Measurements from ENCODE around the gene ULK2.

Gene ULK2

GRCh38 chr17:19760746-19761145, 107.0 kb downstream of the ULK2 start:
- TF ChIP-seq POLR2A (IDR thresholded peaks at IDR 0.05; ENCODE audit: low read depth, low read length) (no peak), TAF1 (IDR thresholded peaks at IDR 0.05; ENCODE audit: borderline replicate concordance, low read depth, low read length) (no peak), POLR2AphosphoS5 (IDR thresholded peaks at IDR 0.05; ENCODE audit: low read depth, low read length) (no peak)
- FAIRE-seq (no peak), DNase-seq (ENCODE audit: insufficient read length) (no peak)

- DNase-seq (ENCODE audit: insufficient read length) = no peak
- FAIRE-seq = no peak
- TF ChIP-seq POLR2A (IDR thresholded peaks at IDR 0.05; ENCODE audit: low read depth, low read length) (no peak), POLR2AphosphoS5 (IDR thresholded peaks at IDR 0.05; ENCODE audit: low read depth, low read length) (no peak), TAF1 (IDR thresholded peaks at IDR 0.05; ENCODE audit: borderline replicate concordance, low read depth, low read length) (no peak)
Observed at GRCh38 chr17:19759568-19760549, 107.9 kb downstream of the ULK2 start.

- FAIRE-seq (no peak), DNase-seq (ENCODE audit: insufficient read length) (no peak)
- no peak for TF ChIP-seq POLR2AphosphoS5 (IDR thresholded peaks at IDR 0.05; ENCODE audit: low read depth, low read length)
- no peak for TF ChIP-seq POLR2A (IDR thresholded peaks at IDR 0.05; ENCODE audit: low read depth, low read length)
- TF ChIP-seq TAF1 (IDR thresholded peaks at IDR 0.05; ENCODE audit: borderline replicate concordance, low read depth, low read length) = no peak
Observed at GRCh38 chr17:19757536-19758180, 110.1 kb downstream of the ULK2 start.

GRCh38 chr17:19756546-19756945, 111.2 kb downstream of the ULK2 start:
- DNase-seq (ENCODE audit: insufficient read length) (no peak), FAIRE-seq (no peak)
- TF ChIP-seq POLR2A (IDR thresholded peaks at IDR 0.05; ENCODE audit: low read depth, low read length) = no peak
- TF ChIP-seq TAF1 (IDR thresholded peaks at IDR 0.05; ENCODE audit: borderline replicate concordance, low read depth, low read length) = no peak
- no peak for TF ChIP-seq POLR2AphosphoS5 (IDR thresholded peaks at IDR 0.05; ENCODE audit: low read depth, low read length)

- no peak for TF ChIP-seq POLR2AphosphoS5 (IDR thresholded peaks at IDR 0.05; ENCODE audit: low read depth, low read length)
- TF ChIP-seq POLR2A (IDR thresholded peaks at IDR 0.05; ENCODE audit: low read depth, low read length) = no peak
- TF ChIP-seq TAF1 (IDR thresholded peaks at IDR 0.05; ENCODE audit: borderline replicate concordance, low read depth, low read length) = no peak
- peak; percentile 89 for FAIRE-seq
- DNase-seq (ENCODE audit: insufficient read length) = peak; percentile 53
Observed at GRCh38 chr17:19755821-19756510, 111.8 kb downstream of the ULK2 start.

- DNase-seq (ENCODE audit: insufficient read length) (no peak), FAIRE-seq (no peak)
- TF ChIP-seq POLR2A (IDR thresholded peaks at IDR 0.05; ENCODE audit: low read depth, low read length) = no peak
- no peak for TF ChIP-seq POLR2AphosphoS5 (IDR thresholded peaks at IDR 0.05; ENCODE audit: low read depth, low read length)
- no peak for TF ChIP-seq TAF1 (IDR thresholded peaks at IDR 0.05; ENCODE audit: borderline replicate concordance, low read depth, low read length)
Observed at GRCh38 chr17:19755392-19755791, 112.3 kb downstream of the ULK2 start.

- DNase-seq (ENCODE audit: insufficient read length) (no peak), FAIRE-seq (no peak)
Observed at GRCh38 chr17:19753661-19754463, 113.9 kb downstream of the ULK2 start.

GRCh38 chr17:19753051-19753509, 114.7 kb downstream of the ULK2 start:
- FAIRE-seq = no peak
- TF ChIP-seq TAF1 (IDR thresholded peaks at IDR 0.05; ENCODE audit: borderline replicate concordance, low read depth, low read length) (no peak), POLR2AphosphoS5 (IDR thresholded peaks at IDR 0.05; ENCODE audit: low read depth, low read length) (no peak), POLR2A (IDR thresholded peaks at IDR 0.05; ENCODE audit: low read depth, low read length) (no peak)
- no peak for DNase-seq (ENCODE audit: insufficient read length)

More at GRCh38 chr17:19753661-19754463, 113.9 kb downstream of the ULK2 start:
- TF ChIP-seq TAF1 (IDR thresholded peaks at IDR 0.05; ENCODE audit: borderline replicate concordance, low read depth, low read length) = no peak
- no peak for TF ChIP-seq POLR2A (IDR thresholded peaks at IDR 0.05; ENCODE audit: low read depth, low read length)
- no peak for TF ChIP-seq POLR2AphosphoS5 (IDR thresholded peaks at IDR 0.05; ENCODE audit: low read depth, low read length)

GRCh38 chr17:19752216-19753050, 115.3 kb downstream of the ULK2 start:
- no peak for DNase-seq (ENCODE audit: insufficient read length)
- no peak for FAIRE-seq
- TF ChIP-seq POLR2A (IDR thresholded peaks at IDR 0.05; ENCODE audit: low read depth, low read length) = no peak
- no peak for TF ChIP-seq POLR2AphosphoS5 (IDR thresholded peaks at IDR 0.05; ENCODE audit: low read depth, low read length)
- TF ChIP-seq TAF1 (IDR thresholded peaks at IDR 0.05; ENCODE audit: borderline replicate concordance, low read depth, low read length) = no peak

- FAIRE-seq = no peak
- DNase-seq (ENCODE audit: insufficient read length) = no peak
- TF ChIP-seq TAF1 (IDR thresholded peaks at IDR 0.05; ENCODE audit: borderline replicate concordance, low read depth, low read length) (no peak), POLR2A (IDR thresholded peaks at IDR 0.05; ENCODE audit: low read depth, low read length) (no peak), POLR2AphosphoS5 (IDR thresholded peaks at IDR 0.05; ENCODE audit: low read depth, low read length) (no peak)
Observed at GRCh38 chr17:19750835-19751234, 116.9 kb downstream of the ULK2 start.
